ENCODE results near the gene ITIH2.
"Not testable (repeated sequence)": the region's sequence is repeated elsewhere in the genome, so short reads cannot be mapped to it uniquely, and the experiment has no call there.

Gene ITIH2

GRCh38 chr10:7703140-7703539, at the start of gene ITIH2:
Gene ITIH2, plus strand, starts transcription at chr10:7703316. Its CDS starts 119 bp downstream, at chr10:7703435.
- TF ChIP-seq, protein P1, sequence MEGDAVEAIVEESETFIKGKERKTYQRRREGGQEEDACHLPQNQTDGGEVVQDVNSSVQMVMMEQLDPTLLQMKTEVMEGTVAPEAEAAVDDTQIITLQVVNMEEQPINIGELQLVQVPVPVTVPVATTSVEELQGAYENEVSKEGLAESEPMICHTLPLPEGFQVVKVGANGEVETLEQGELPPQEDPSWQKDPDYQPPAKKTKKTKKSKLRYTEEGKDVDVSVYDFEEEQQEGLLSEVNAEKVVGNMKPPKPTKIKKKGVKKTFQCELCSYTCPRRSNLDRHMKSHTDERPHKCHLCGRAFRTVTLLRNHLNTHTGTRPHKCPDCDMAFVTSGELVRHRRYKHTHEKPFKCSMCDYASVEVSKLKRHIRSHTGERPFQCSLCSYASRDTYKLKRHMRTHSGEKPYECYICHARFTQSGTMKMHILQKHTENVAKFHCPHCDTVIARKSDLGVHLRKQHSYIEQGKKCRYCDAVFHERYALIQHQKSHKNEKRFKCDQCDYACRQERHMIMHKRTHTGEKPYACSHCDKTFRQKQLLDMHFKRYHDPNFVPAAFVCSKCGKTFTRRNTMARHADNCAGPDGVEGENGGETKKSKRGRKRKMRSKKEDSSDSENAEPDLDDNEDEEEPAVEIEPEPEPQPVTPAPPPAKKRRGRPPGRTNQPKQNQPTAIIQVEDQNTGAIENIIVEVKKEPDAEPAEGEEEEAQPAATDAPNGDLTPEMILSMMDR (IDR thresholded peaks at IDR 0.05; ENCODE audit: insufficient read depth, low read depth, low read length, missing control alignments): no peak
- no peak within 1 kb of the TSS for H3K4me3 ChIP-seq (ENCODE audit: low read length)
- no peak for DNase-seq (ENCODE audit: low read depth)

DNA sequence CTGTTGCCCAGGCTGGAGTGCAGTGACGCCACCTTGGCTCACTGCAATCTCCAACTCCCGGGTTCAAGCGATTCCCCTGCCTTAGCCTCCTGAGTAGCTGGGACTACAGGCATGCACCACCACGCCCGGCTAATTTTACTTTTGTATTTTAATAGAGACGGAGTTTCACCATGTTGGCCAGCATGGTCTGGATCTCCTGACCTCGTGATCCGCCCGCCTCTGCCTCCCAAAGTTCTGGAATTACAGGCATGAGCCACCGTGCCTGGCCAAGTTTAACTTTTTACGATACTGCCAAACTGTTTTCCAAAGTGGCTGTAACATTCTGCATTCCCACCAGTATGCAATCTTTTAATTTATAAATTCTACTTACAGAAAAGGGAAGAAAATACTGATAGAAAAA, 46.0 kb upstream of the ITIH2 start:
- not testable (repeated sequence) for DNase-seq (ENCODE audit: low read depth); H3K4me3 ChIP-seq (ENCODE audit: low read length)

GRCh38 chr10:7657552-7657951, 45.6 kb upstream of the ITIH2 start:
- TF ChIP-seq, protein P1 (IDR thresholded peaks at IDR 0.05; ENCODE audit: insufficient read depth, low read depth, low read length, missing control alignments): no peak
- no peak overlapping the region for H3K4me3 ChIP-seq (ENCODE audit: low read length)
- no peak for DNase-seq (ENCODE audit: low read depth)

- no peak overlapping the region for H3K4me3 ChIP-seq (ENCODE audit: low read length)
- TF ChIP-seq, protein P1 (IDR thresholded peaks at IDR 0.05; ENCODE audit: insufficient read depth, low read depth, low read length, missing control alignments): no peak
- DNase-seq (ENCODE audit: low read depth): no peak
These were observed 43.6 kb upstream of the ITIH2 start for GRCh38 chr10:7659560-7659959.

DNA sequence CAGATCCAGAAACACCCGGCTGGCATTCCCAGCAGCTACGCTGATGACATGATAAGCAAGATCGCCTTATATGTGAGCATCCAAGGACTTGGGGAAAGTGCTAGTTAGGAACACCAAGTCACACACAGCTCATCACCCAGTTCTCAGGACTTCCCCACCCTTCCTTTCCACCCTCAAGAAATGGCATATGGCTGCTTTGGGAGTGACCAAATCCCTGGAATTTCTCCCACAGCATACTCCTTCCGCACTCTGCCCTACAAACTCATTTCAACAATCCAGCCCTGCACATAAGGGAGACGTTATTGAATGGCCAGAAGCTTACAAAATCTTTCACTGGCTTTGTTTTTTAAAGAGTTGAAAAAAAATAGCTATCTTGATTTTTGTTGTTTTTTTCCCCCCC, 40.6 kb upstream of the ITIH2 start:
- no peak overlapping the region for H3K4me3 ChIP-seq (ENCODE audit: low read length)
- TF ChIP-seq, protein P1 (IDR thresholded peaks at IDR 0.05; ENCODE audit: insufficient read depth, low read depth, low read length, missing control alignments): no peak

GRCh38 chr10:7664707-7665106, 38.4 kb upstream of the ITIH2 start:
- TF ChIP-seq, protein P1 (IDR thresholded peaks at IDR 0.05; ENCODE audit: insufficient read depth, low read depth, low read length, missing control alignments): no peak
- H3K4me3 ChIP-seq (ENCODE audit: low read length): no peak overlapping the region
- DNase-seq (ENCODE audit: low read depth): no peak

More for the DNA sequence above, 40.6 kb upstream of the ITIH2 start:
- DNase-seq (ENCODE audit: low read depth): no peak

GRCh38 chr10:7665767-7666166, 37.3 kb upstream of the ITIH2 start:
- TF ChIP-seq, protein P1 (IDR thresholded peaks at IDR 0.05; ENCODE audit: insufficient read depth, low read depth, low read length, missing control alignments): no peak
- DNase-seq (ENCODE audit: low read depth): no peak
- no peak overlapping the region for H3K4me3 ChIP-seq (ENCODE audit: low read length)
